Coronary artery (tissue), 2 donors: Measurements from ENCODE around the gene OVCA2.
A peak's percentile ranks its signal among the peaks of the same experiment; 100 is the strongest.
"Not testable (repeated sequence)": the region's sequence is repeated elsewhere in the genome, so short reads cannot be mapped to it uniquely, and the experiment has no call there.

ENCODE experiments used
- DNase-seq: peaks from one replicate; pipeline ENCODE4 v3.0.0-alpha.2; 2017; ENCODE audit warnings: low spot score
- H3K27ac ChIP-seq, 2 donors: fragments of 200-600 bp; sonication (generic); one replicate each; pipeline ENCODE4 v1.5.1; 2016 to 2019
- H3K4me3 ChIP-seq: fragments of 200-600 bp; sonication (generic); 2 replicates; pipeline ENCODE4 v1.5.1; 2016; ENCODE audit warnings: mild to moderate bottlenecking, moderate library complexity
- TF ChIP-seq, protein P1 (sequence below): fragments of 200-600 bp; sonication (generic); IDR thresholded peaks from one replicate; pipeline ENCODE4 v1.5.1; 2019; ENCODE audit warnings: antibody characterized with exemption

Gene OVCA2

DNA sequence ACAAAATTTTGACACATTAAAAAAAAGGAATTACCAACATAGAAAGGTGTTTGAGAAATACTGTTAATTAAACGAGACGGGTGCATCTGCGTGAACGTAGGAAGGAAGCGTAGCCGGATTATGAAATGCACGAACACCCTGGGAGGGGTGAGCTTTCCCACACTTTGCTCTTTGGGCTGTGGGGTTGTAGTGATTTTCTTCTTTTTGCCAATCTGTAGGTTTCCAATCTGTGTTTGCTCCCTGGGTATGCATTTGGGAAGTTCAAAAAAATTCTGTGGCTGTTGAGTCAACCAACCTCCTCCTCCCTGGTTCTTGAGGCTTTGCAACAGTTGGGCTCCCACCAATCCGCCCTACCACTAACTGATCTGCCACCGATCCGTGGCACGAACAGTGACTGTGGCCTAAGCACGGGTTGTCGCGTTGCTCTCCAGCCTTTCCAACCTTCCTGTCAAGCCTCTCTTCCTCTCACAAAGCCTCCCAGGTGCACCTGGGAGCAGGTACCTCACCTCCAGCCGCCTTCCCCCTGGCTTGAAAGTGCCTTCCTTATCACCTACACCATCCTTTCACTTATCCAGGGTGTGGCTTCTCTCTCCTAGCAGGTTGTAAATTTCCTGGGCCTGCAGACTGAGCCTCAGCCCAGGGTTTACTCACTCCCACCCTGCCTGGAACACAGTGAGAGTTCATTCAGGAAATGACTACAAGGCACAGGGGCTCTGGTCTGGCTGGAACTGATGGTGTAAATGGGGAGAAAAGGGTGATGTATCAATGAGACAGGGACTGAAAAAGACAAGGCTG, 33.3 kb upstream of the OVCA2 start:
- Histone ChIP-seq H3K4me3 (no peak overlapping the region), H3K27ac (no peak overlapping the region)
- TF ChIP-seq, protein P1, sequence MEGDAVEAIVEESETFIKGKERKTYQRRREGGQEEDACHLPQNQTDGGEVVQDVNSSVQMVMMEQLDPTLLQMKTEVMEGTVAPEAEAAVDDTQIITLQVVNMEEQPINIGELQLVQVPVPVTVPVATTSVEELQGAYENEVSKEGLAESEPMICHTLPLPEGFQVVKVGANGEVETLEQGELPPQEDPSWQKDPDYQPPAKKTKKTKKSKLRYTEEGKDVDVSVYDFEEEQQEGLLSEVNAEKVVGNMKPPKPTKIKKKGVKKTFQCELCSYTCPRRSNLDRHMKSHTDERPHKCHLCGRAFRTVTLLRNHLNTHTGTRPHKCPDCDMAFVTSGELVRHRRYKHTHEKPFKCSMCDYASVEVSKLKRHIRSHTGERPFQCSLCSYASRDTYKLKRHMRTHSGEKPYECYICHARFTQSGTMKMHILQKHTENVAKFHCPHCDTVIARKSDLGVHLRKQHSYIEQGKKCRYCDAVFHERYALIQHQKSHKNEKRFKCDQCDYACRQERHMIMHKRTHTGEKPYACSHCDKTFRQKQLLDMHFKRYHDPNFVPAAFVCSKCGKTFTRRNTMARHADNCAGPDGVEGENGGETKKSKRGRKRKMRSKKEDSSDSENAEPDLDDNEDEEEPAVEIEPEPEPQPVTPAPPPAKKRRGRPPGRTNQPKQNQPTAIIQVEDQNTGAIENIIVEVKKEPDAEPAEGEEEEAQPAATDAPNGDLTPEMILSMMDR = no peak
- DNase-seq = no peak

DNA sequence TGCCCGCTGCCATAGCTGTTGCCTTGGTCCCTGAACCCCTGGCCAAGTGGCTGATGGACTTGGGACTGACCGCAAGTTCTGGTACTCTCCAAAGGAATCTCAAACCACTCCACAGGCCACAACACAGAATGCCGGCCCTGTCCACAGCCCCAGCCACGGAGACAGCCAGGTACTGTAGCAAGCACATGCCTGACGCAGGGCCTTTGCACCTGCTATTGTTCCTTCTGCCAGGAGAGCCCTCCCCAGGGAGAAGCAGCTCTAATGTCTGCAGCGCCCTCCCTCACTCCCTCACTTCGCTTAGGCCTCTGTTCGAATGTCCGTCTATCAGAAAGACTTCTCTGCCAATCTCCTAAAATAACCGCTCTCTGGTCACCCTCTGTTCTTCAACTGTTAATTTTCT, 32.1 kb upstream of the OVCA2 start:
- TF ChIP-seq, protein P1 = no peak
- H3K4me3 ChIP-seq = no peak overlapping the region
- no peak for DNase-seq
- no peak overlapping the region for H3K27ac ChIP-seq

DNA sequence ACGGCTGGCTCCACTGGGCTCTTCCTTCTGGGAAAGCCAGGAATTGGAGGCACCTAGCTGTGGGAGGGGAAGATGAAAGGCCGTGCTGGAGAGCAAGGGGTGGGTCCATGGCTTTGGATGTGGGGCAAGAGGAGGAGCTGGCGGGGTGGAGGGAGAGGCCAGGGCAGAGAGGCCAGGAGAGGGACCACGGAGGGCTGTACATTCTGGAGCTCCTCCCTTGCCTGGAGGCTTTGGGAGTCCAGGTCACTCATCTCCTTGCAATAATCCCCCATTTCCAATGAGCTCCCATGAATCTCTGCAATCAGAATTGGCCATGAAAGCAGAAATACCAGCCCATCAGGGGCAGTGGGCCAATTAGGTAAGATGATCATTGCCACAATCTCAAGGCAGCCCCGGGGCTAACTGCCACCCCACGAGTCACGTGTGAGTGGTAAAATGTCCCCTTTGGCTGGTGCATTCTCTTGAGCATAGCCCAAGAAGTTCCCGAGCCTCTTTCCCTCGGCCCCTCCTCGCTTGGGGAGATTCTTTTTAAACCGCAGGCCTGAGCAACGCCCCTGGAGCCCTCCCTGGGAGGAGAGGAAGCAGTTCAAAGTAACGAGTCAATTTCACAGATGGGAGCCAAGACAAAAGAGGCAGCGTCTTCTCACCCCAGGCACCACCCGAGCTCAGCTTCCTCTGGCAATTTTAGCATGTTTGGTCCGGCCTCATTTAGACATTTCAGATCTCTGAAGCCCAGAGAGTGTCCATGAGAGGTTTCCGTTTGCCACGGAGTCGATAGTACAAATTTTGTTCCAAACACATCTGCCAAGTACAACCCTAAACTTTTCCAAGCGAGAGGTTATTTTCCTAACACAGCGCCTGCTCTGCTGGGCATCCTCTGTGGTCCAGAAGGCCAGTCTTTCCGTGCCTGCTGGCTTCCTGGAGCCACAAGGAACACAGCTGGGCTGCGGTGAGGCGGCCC, 30.1 kb upstream of the OVCA2 start:
- H3K4me3 ChIP-seq = peak overlapping the region; percentile 60
- peak overlapping the region; percentile 78 to 83 for H3K27ac ChIP-seq
- DNase-seq = no peak
- TF ChIP-seq, protein P1 = no peak

DNA sequence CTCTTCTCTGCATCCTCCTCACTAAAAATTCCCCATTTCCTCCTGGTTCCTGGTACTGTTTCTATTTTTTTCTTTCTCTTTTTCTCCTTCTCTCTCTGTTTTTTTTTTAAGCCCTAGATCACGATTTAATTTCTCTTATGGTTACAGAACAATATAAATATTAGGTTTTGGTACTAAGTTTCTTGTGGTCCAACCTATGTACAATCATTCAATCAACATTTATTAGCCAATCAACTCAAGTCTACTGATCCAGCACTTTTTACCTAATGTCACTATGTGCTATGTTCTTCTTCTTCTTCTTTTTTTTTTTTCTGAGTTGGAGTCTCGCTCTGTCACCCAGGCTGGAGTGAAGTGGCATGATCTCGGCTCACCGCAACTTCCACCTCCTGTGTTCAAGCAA, 29.3 kb upstream of the OVCA2 start:
- Histone ChIP-seq H3K4me3 (peak overlapping the region; percentile 60), H3K27ac (peak overlapping the region; percentile 78 to 83)
- TF ChIP-seq, protein P1 = no peak
- no peak for DNase-seq

DNA sequence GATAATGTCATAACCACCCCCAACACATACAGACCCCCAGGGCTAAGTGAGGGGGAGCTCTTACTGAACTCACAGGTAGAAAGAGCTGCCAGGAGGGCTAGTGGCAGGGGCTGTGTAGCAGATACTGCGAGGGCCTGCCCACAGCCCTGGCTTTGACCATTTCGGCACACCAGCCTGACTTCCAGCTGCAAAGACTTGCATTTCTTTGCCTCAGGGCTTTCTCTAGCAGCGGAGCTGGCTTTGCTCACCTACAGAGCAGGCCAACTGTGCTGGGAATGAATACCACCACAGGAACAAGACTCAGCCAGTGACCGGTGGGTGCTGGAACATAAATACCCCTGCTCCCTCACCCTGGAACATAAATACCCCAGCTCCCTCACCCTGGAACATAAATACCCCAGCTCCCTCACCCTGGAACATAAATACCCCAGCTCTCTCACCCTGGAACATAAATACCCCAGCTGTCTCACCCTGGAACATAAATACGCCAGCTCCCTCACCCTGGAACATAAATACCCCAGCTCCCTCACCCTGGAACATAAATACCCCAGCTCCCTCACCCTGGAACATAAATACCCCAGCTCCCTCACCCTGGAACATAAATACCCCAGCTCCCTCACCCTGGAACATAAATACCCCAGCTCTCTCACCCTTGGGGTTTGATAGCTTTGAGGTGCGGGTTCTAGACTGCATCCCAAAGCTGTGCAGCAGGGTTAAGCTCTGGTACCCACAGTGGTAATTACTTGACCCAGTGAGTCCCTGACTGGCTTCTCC, 28.4 kb upstream of the OVCA2 start:
- not testable (repeated sequence) for DNase-seq, H3K4me3 ChIP-seq
- peak overlapping the region; percentile 46 to 69 for H3K27ac ChIP-seq

DNA sequence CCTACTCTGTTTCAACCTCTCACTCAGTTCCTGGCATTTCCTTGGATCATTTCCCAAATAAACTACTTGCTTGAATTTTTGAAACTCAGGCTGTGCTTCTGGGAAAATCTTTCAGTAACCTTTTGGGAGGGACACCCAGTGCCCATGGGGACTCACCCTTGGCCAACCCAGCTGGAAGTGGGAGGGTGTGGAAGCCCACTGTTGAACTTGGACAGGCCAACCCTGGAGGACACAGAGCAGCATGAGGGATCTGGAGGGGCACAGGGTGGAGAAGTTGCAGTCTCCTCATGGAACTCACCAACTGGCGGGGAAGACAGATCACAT, 27.9 kb upstream of the OVCA2 start:
- H3K27ac ChIP-seq = peak overlapping the region in 1 of 2 donors; percentile 69
- TF ChIP-seq, protein P1 = no peak
- DNase-seq = no peak
- H3K4me3 ChIP-seq = no peak overlapping the region

DNA sequence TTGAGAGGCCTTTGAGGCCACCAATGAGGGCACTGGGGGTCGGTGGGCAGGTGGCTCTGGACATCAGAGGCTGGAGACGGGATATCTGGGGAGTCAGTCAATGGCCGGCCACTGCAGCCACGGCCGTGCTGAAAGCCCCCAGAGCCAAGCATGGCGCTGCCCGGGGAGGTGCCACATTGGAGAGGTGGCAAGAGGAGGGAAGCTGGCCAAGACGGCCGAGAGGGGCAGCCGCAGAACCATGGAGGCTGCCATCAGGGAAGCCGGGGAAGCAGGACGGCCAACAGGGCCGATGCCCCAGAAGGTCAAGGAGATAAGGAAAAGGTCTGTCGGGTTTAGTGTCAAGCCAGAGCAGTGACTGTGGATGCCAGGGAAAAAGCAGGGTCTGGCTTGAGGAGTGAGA, 26.5 kb upstream of the OVCA2 start:
- no peak overlapping the region for H3K4me3 ChIP-seq
- DNase-seq = no peak
- TF ChIP-seq, protein P1 = no peak
- H3K27ac ChIP-seq = no peak overlapping the region
